ENCODE data around the gene CTDNEP1.

- TF ChIP-seq CTCF (optimal IDR thresholded peaks at IDR 0.05 in 1 of 3, IDR thresholded peaks at IDR 0.05 in 1 of 3, conservative IDR thresholded peaks at IDR 0.05 in 1 of 3; ENCODE audit: extremely low read depth in 1 of 3, insufficient read depth in 2 of 3, low read length in 3 of 3) (no peak), EZH2 (IDR thresholded peaks at IDR 0.05; ENCODE audit: low read length) (no peak)
Observed at GRCh38 chr17:7223375-7223774, 28.2 kb downstream of the CTDNEP1 start.

All from keratinocyte (primary cell).